H1 (cell line): ENCODE measurements around the gene CPNE4. TPM values are rescaled to one million over a fixed set of nuclear protein-coding genes. Genes with fewer than 3 reads are reported as not detected.

Source experiments
- BACH1 ChIP-seq: IDR thresholded peaks from 2 replicates; pipeline ENCODE4 v1.6.1; 2012; ENCODE audit warnings: low read length, improper control_type of control experiment
- KDM4A ChIP-seq: IDR thresholded peaks from one replicate; pipeline ENCODE4 v1.7.1; 2012; ENCODE audit warnings: low read depth, mild to moderate bottlenecking, moderate library complexity, low read length, inconsistent platforms; ENCODE audit not compliant: severe bottlenecking
- PHF8 ChIP-seq: fragments of 200-600 bp; sonication (generic); conservative IDR thresholded peaks from 2 replicates; pipeline ENCODE4 v1.7.1; 2012; ENCODE audit warnings: low read depth, mild to moderate bottlenecking, inconsistent platforms, low read length, moderate library complexity
- SP1 ChIP-seq: IDR thresholded peaks from 2 replicates; pipeline ENCODE4 v1.6.1; 2011; ENCODE audit warnings: low read depth, low read length
- polyA plus RNA-seq, 7 experiments: library from polyadenylated mRNA; depleted of rRNA in 3 of 7; stranded (reverse) in 5 of 7; unstranded in 2 of 7; fragments of >200 nt in 5 of 7; fragments of 200-250 nt in 2 of 7; gene quantifications; 1 replicate in 5 of 7; 2 replicates in 1 of 7; 4 replicates in 1 of 7; pipeline versions ENCODE4 v1.2.1 to v1.2.3, GENCODE V29; 2011 to 2013; ENCODE audit warnings: missing spikeins in 2 of 7, mixed read lengths in 2 of 7
- total RNA-seq: library from RNA; stranded (reverse); fragmentation: NEBNext Ultra II Directional; extraction: Animal tissue kit (Norgen Biotek cat#: 25700); gene quantifications from 2 replicates; pipeline ENCODE4 v1.2.1, GENCODE V29; 2021
- TF ChIP-seq, protein P1 (sequence below): IDR thresholded peaks from 2 replicates; pipeline ENCODE4 v1.6.1; 2011; ENCODE audit warnings: low read length, improper control_type of control experiment

The CPNE4 gene
- total and polyA plus RNA-seq, 2 of the 8 experiments (the other 6 are each of a cell fraction or from before 2014, with no cell fraction given) = 0.82 to 3.8 TPM

GRCh38 chr3:131988209-131988608, 46.6 kb downstream of the CPNE4 start (continued):
- TF ChIP-seq KDM4A (no peak), PHF8 (no peak), SP1 (no peak), BACH1 (no peak)
- TF ChIP-seq, protein P1, sequence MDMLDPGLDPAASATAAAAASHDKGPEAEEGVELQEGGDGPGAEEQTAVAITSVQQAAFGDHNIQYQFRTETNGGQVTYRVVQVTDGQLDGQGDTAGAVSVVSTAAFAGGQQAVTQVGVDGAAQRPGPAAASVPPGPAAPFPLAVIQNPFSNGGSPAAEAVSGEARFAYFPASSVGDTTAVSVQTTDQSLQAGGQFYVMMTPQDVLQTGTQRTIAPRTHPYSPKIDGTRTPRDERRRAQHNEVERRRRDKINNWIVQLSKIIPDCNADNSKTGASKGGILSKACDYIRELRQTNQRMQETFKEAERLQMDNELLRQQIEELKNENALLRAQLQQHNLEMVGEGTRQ = no peak
